SJSA1 (cell line): ENCODE measurements around the gene AHNAK2. TPM values are rescaled to one million over a fixed set of nuclear protein-coding genes. Genes with fewer than 3 reads are reported as not detected.
"Not testable (repeated sequence)": the region's sequence is repeated elsewhere in the genome, so short reads cannot be mapped to it uniquely, and the experiment has no call there.

ENCODE experiments used
- DNase-seq, 2 experiments: peaks; one replicate each; pipeline ENCODE4 v3.0.0-alpha.2; 2015 to 2020; ENCODE audit warnings: low spot score in 2 of 2, low read depth in 1 of 2
- H3K27ac ChIP-seq: fragments of 250-450 bp; sonication (Bioruptor Pico); 2 replicates; pipeline ENCODE4 v1.5.1; 2020; ENCODE audit warnings: mild to moderate bottlenecking, moderate library complexity
- H3K27me3 ChIP-seq: fragments of 250-450 bp; sonication (Bioruptor Pico); replicated peaks from 2 replicates; pipeline ENCODE4 v1.5.1; 2020; ENCODE audit warnings: mild to moderate bottlenecking, moderate library complexity
- H3K36me3 ChIP-seq: fragments of 250-450 bp; sonication (Bioruptor Pico); 2 replicates; pipeline ENCODE4 v1.5.1; 2020; ENCODE audit warnings: mild to moderate bottlenecking
- H3K4me1 ChIP-seq: fragments of 250-450 bp; sonication (Bioruptor Pico); replicated peaks from 2 replicates; pipeline ENCODE4 v1.6.1; 2021; ENCODE audit warnings: mild to moderate bottlenecking
- H3K4me3 ChIP-seq: fragments of 250-450 bp; sonication (Bioruptor Pico); 2 replicates; pipeline ENCODE4 v1.5.1; 2020; ENCODE audit warnings: mild to moderate bottlenecking
- H3K9me3 ChIP-seq: fragments of 250-450 bp; sonication (Bioruptor Pico); replicated peaks from 2 replicates; pipeline ENCODE4 v1.5.1; 2020; ENCODE audit warnings: mild to moderate bottlenecking
- total RNA-seq: library from RNA; depleted of rRNA; stranded (reverse); fragments of >200 nt; shearing (Covaris generic); gene quantifications from 2 replicates; pipeline ENCODE4 v1.2.3, GENCODE V29; 2014; rRNA removed

The AHNAK2 gene
- 4.3 and 8.9 TPM in 2 replicates for total RNA-seq

- Histone ChIP-seq H3K4me1 (peaks cover 45% of the 10 kb centered on the region), H3K36me3 (no peaks in the 10 kb centered on the region), H3K9me3 (no peaks in the 10 kb centered on the region), H3K4me3 (peak within 1 kb of the TSS; percentile 35), H3K27ac (no peak within 1 kb of the TSS), H3K27me3 (no peaks in the 10 kb centered on the region)
- DNase-seq, result peak in 1 of 2 experiments; percentile 69
These were observed at the start of gene AHNAK2 for GRCh38 chr14:104977681-104978653. TSS of gene AHNAK2 (minus strand) at chr14:104978374. CDS start at chr14:104978237, 137 bp downstream.

DNA sequence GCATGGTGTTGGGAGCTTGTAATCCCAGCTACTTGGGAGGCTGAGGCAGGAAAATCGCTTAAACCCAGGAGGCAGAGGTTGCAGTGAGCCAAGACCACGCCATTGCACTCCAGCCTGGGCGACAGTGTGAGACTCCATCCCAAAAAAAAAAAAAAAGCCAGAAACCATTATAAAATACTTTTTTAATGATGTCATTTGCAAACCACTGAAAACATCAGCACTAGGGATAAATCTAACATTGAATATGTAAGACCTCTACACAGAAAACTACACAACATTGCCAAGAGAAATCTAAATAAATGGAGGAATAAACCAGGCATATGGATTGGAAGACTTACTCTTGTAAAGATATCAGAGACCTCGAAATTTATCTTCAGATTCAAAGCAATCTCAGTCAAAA is 49.5 kb upstream of the AHNAK2 start:
- not testable (repeated sequence) for H3K9me3 ChIP-seq, H3K4me3 ChIP-seq, H3K36me3 ChIP-seq, H3K27me3 ChIP-seq, DNase-seq
- H3K27ac ChIP-seq, result peak overlapping the region; percentile 96
- H3K4me1 ChIP-seq, result peaks cover 57% of the 10 kb centered on the region

- DNase-seq, result peak in 1 of 2 experiments; percentile 23
- Histone ChIP-seq H3K27me3 (no peaks in the 10 kb centered on the region), H3K9me3 (no peaks in the 10 kb centered on the region), H3K4me1 (peaks cover 60% of the 10 kb centered on the region), H3K4me3 (no peak overlapping the region), H3K36me3 (no peaks in the 10 kb centered on the region), H3K27ac (peak overlapping the region; percentile 96)
These were observed 48.8 kb upstream of the AHNAK2 start for GRCh38 chr14:105026802-105027563.

DNA sequence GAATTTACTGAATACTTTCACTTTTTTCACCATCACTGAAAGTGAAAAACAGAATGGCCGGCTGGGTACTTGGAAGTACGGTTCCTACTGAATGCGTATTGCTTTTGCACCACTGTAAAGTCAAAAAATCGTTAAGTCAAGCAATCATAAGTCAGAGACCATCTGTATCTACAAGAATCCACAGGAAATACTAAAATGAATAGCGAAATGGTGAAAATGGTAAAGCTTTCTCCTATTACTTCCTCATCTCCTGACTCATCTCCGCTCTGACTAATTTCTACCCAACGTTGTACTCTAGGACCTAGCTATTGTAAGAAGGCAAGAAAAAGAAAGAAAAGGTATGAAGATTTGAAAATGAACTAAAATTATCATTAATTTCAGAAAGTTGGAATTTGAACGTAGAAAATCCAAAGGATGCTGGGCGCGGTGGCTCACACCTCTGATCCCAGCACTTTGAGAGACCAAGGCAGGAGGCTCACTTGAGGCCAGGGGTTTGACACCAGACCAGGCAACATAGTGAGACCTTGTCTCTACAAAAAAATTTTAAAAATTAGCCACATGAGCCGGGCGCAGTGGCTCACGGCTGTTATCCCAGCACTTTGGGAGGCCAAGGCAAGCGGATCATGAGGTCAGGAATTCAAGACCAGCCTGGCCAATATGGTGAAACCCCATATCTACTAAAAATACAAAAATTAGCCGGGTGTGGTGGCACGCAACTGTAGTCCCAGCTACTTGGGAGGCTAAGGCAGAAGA is 48.0 kb upstream of the AHNAK2 start:
- Histone ChIP-seq H3K27me3 (no peaks in the 10 kb centered on the region), H3K27ac (peak overlapping the region; percentile 96), H3K4me3 (no peak overlapping the region), H3K4me1 (peaks cover 67% of the 10 kb centered on the region), H3K36me3 (no peaks in the 10 kb centered on the region), H3K9me3 (no peaks in the 10 kb centered on the region)
- peak in 1 of 2 experiments; percentile 48 for DNase-seq

- no peak for DNase-seq
- H3K36me3 ChIP-seq, result peaks cover 5% of the 10 kb centered on the region
- no peaks in the 10 kb centered on the region for H3K27me3 ChIP-seq
- 0 out of 2 replicates have a peak, but pooled peaks cover 2% of the 10 kb centered on the region for H3K9me3 ChIP-seq
- no peak overlapping the region for H3K4me3 ChIP-seq
- H3K27ac ChIP-seq, result peak overlapping the region; percentile 96
- H3K4me1 ChIP-seq, result peaks cover 67% of the 10 kb centered on the region
These were observed 47.3 kb upstream of the AHNAK2 start for GRCh38 chr14:105025429-105025828.

DNA sequence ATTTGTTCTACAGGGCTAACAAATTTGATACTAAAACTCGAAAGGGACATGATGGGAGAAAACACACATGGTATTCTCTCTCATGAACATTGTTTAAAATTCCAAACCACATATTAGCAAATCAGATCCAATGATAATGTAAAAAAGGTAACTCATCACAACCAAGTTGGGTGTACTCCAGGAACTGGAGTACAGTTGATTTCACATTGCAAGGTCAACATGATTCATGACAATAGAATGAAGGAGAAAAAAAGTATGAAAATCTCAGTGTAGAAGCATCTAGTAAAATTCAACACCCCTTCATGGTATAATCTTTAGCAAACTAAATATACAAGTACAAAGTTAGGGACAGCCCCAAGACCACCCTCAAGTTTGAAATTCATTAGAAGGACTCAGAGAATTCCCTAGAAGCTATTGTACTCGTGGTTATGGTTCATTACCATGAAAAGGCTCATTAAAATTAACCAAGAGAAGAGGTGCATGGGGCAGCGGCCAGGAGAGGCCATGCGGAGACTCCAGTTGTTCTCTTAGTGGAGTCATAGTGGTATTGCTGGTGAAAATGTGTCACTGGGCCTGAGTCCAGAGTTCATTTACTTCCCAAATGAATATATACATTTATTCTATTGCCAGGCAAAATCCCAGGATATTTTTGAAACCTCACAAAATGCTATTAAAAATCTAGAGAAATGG is 45.8 kb upstream of the AHNAK2 start:
- Histone ChIP-seq H3K4me1 (peaks cover 79% of the 10 kb centered on the region), H3K36me3 (peaks cover 20% of the 10 kb centered on the region), H3K27me3 (no peaks in the 10 kb centered on the region), H3K27ac (peak overlapping the region; percentile 96), H3K9me3 (0 out of 2 replicates have a peak, but pooled peaks cover 2% of the 10 kb centered on the region), H3K4me3 (peak overlapping the region; percentile 9)
- DNase-seq, result peak in 1 of 2 experiments; percentile 76

DNA sequence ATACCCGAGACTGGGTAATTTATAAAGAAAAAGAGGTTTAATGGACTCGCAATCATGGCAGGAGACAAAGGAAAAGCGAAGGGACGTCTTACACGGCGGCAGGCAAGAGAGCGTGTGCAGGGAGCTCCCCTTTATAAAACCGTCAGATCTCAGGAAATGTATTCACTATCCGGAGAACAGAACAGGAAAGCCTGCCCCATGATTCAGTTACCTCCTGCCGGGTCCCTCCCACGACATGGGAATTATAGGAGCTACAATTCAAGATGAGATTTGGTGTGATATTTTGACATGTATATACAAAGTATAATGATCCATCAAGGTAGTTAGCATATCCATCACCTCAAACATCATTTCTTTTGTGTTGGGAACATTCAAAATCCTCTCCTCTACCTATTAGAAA is 45.0 kb upstream of the AHNAK2 start:
- H3K4me1 ChIP-seq, result peaks cover 82% of the 10 kb centered on the region
- no peaks in the 10 kb centered on the region for H3K27me3 ChIP-seq
- 0 out of 2 replicates have a peak, but pooled peaks cover 2% of the 10 kb centered on the region for H3K9me3 ChIP-seq
- peak overlapping the region; percentile 96 for H3K27ac ChIP-seq
- no peak overlapping the region for H3K4me3 ChIP-seq
- peaks cover 28% of the 10 kb centered on the region for H3K36me3 ChIP-seq
- peak in 1 of 2 experiments; percentile 28 for DNase-seq

DNA sequence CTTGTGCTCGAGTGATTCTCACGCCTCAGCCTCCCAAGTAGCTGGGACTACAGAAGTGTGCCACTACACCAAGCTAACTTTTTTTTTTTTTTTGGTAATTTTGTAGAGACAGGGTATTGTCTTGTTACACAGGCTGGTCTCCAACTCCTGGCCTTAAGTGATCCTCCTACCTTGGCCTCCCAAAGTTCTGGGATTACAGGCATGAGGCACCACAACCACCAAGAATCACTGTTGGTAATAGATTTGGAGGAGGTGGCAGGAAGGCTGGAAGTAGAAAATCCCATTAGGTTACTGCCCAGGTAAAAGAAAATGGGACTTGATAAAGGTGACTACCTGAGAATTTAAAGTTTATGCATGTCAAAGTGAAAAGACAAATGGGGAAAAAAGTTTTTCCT is 44.1 kb upstream of the AHNAK2 start:
- Histone ChIP-seq H3K4me1 (peaks cover 82% of the 10 kb centered on the region), H3K4me3 (no peak overlapping the region), H3K27ac (no peak overlapping the region), H3K27me3 (no peaks in the 10 kb centered on the region), H3K9me3 (0 out of 2 replicates have a peak, but pooled peaks cover 2% of the 10 kb centered on the region), H3K36me3 (peaks cover 37% of the 10 kb centered on the region)
- DNase-seq, result no peak

DNA sequence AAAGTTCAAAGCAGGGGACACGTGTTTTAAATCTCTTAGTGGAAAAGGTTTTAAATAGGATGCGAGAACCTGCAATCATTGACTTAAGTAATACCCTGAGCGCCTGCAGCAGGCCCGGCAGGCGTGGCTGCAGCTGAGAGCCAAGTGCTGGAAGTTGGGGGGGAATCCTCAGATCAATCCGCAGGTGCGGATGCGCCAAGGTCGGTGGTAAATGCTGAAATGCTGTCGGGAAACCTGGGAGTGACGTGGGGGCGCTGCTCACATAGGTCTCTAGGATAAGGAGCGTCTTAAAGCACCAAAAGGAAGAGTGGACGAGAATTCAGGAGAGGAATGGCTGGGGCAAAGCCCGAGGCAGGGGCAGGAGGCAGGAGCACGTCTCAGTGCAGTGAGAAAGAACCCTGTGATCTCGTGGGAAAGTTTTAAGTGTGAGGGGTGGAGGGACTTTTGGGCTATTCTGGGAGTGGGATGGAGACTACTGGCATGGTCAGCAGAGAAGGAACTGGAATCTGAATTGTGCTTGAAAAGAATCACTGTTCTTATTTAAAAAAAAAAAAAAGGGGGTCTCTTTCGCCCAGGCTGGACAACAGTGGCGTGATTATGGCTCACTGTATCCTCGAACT is 43.6 kb upstream of the AHNAK2 start:
- DNase-seq, result no peak
- Histone ChIP-seq H3K27ac (peak overlapping the region; percentile 68), H3K4me1 (peaks cover 77% of the 10 kb centered on the region), H3K36me3 (peaks cover 42% of the 10 kb centered on the region), H3K4me3 (peak overlapping the region; percentile 97), H3K9me3 (0 out of 2 replicates have a peak, but pooled peaks cover 2% of the 10 kb centered on the region), H3K27me3 (no peaks in the 10 kb centered on the region)

DNA sequence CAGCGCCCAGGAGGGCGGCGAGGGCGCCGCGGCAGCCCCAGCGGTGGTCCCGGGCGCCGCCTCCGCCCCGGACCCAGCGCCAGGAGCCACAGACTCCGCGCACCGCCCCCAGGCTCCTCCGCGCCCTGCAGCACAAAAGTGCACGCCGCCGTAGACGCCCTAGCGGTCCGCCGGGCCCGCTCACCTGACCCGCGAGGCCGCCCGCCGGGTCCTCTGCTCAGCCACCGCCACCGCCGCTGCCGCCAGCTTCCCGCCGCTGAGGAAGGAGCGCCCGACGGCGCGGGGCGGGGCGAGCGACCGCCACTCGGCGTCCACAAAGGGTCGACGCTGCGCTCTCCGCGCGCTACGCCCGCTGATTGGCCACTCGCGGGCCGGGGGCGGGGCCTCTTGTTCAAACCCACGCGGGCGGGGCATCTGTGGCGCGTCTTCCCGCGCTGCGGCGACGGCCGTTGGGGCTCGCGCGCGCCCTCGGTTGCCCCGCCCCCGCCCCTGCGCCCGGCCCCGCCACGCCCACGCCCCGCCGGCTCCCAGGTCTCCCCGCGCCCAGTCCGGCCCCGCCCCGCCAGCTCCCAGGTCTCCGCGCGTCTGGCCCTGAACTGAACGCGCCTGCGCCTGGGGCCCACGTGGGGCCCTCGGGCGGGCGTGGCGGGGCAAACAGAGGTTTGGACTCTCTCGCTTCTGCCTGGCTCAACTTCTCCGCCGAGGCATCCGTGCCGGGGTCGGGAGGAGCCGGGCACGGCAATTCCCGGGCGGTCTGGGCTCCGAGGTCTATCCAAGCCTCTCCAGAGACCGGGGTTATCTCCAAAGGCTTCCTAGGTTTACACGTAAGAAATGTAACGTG is 42.9 kb upstream of the AHNAK2 start, which contains the start of gene CDCA4:
CDCA4 (minus strand) TSS at position 269 of the 841 bp plus-strand sequence. CDS start 9,154 bp downstream, outside the sequence.
- peak within 1 kb of the TSS; percentile 91 for H3K27ac ChIP-seq
- peak; percentile 94 for DNase-seq
- 0 out of 2 replicates have a peak, but pooled peaks cover 2% of the 10 kb centered on the region for H3K9me3 ChIP-seq
- peak within 1 kb of the TSS; percentile 97 for H3K4me3 ChIP-seq
- H3K36me3 ChIP-seq, result peaks cover 49% of the 10 kb centered on the region
- peaks cover 69% of the 10 kb centered on the region for H3K4me1 ChIP-seq
- H3K27me3 ChIP-seq, result no peaks in the 10 kb centered on the region

DNA sequence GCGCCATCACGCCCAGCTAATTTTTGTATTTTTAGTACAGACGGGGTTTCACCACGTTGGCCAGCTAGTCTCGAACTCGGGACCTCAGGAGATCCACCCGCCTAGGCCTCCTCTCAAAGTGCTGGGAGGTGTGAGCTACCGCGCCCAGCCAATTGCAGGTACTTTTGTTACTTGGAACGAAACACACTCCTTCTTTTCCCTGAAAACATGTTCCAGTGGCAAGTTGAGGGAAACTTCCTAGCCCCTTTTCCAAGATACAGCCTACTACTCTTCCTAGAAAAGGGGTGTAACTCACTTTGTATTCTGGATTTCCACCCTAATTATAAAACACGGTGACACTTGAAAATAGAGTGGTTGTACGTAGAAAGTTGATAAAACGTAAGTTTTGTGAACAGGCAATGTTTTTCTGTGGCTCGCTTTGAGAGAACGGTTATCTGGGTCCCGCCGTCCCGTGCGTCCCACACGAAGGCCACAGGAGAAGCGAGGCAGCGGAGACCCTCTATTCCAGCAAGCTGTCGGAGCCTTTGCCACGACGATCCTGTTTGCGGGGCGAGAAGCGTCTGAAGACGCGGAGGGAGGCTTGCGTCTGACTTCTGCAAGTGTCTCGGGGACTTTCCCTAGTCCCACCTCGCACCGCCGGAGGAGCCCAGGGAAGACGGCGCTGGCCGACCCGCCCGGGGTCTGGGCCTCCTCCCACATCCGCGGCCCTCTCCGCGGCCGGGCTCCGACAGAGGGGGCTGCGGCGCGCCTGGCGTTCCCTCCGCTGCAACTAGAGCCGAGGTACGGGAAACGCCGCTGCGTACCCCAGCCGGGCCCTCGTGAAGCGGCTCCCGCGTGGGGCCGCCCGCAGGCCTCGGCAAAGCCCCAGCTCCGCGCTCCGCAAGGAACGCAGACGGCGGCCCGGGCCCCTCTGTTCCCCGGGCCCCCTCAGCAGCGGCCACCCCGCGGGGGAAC is 42.0 kb upstream of the AHNAK2 start:
- 0 out of 2 replicates have a peak, but pooled peaks cover 2% of the 10 kb centered on the region for H3K9me3 ChIP-seq
- peak overlapping the region; percentile 97 for H3K4me3 ChIP-seq
- H3K27me3 ChIP-seq, result no peaks in the 10 kb centered on the region
- H3K27ac ChIP-seq, result peak overlapping the region; percentile 91
- H3K4me1 ChIP-seq, result peaks cover 63% of the 10 kb centered on the region
- peak in 1 of 2 experiments; percentile 42 for DNase-seq
- H3K36me3 ChIP-seq, result peaks cover 58% of the 10 kb centered on the region
